Fibroblast of lung (primary cell): ENCODE results near the gene VAMP1. TPM values are rescaled to one million over a fixed set of nuclear protein-coding genes. Genes with fewer than 3 reads are reported as not detected.

Experiments used
- DNase-seq, 2 donors: peaks; one replicate each; pipeline versions ENCODE4 v3.0.0 to v3.0.0-alpha.2; 2010; ENCODE audit warnings: low read depth in 2 of 2
- H2AFZ ChIP-seq: 2 replicates; pipeline ENCODE4 v1.5.1; 2012; ENCODE audit warnings: low read length, control low read depth, inconsistent platforms
- H3K27ac ChIP-seq: 2 replicates; pipeline ENCODE4 v1.5.1; 2011; ENCODE audit warnings: low read length, control low read depth; ENCODE audit not compliant: insufficient read depth
- H3K27me3 ChIP-seq: 2 replicates; pipeline ENCODE4 v1.5.1; 2011; ENCODE audit warnings: mild to moderate bottlenecking, low read length; ENCODE audit not compliant: control insufficient read depth, insufficient read depth
- H3K36me3 ChIP-seq: 2 replicates; pipeline ENCODE4 v1.5.1; 2011; ENCODE audit warnings: low read length; ENCODE audit not compliant: control insufficient read depth, insufficient read depth
- H3K4me1 ChIP-seq: 2 replicates; pipeline ENCODE4 v1.5.1; 2011; ENCODE audit warnings: low read length; ENCODE audit not compliant: control insufficient read depth, insufficient read depth; ENCODE audit errors: extremely low read depth
- H3K4me2 ChIP-seq: 2 replicates; pipeline ENCODE4 v1.5.1; 2011; ENCODE audit warnings: low read length, control low read depth; ENCODE audit not compliant: insufficient read depth; ENCODE audit errors: extremely low read depth
- H3K4me3 ChIP-seq, 4 experiments: fragments of 200-600 bp in 1 of 4; sonication (generic) in 1 of 4; replicated peaks in 1 of 4; 2 replicates each; pipeline ENCODE4 v1.5.1; 2011 to 2016; ENCODE audit warnings: low read length in 4 of 4, low read depth in 3 of 4, mild to moderate bottlenecking in 3 of 4, control low read depth in 2 of 4, inconsistent platforms in 1 of 4, mixed read lengths in 1 of 4; ENCODE audit not compliant: insufficient read depth in 1 of 4; ENCODE audit errors: control extremely low read depth in 1 of 4
- H3K79me2 ChIP-seq: 2 replicates; pipeline ENCODE4 v1.5.1; 2012; ENCODE audit warnings: mild to moderate bottlenecking, low read length, inconsistent platforms; ENCODE audit not compliant: control insufficient read depth, insufficient read depth
- H3K9ac ChIP-seq: 2 replicates; pipeline ENCODE4 v1.5.1; 2011; ENCODE audit warnings: mild to moderate bottlenecking, low read length, control low read depth; ENCODE audit not compliant: insufficient read depth
- H3K9me3 ChIP-seq: 2 replicates; pipeline ENCODE4 v1.5.1; 2012; ENCODE audit warnings: low read depth, low read length; ENCODE audit not compliant: control insufficient read depth, insufficient read depth
- H4K20me1 ChIP-seq: 2 replicates; pipeline ENCODE4 v1.5.1; 2011; ENCODE audit warnings: low read length; ENCODE audit not compliant: control insufficient read depth, insufficient read depth; ENCODE audit errors: extremely low read depth
- EZH2 ChIP-seq: IDR thresholded peaks from 2 replicates; pipeline ENCODE4 v1.5.1; 2012; ENCODE audit warnings: low read length, control low read depth, mild to moderate bottlenecking; ENCODE audit errors: missing control alignments
- polyA plus RNA-seq, 2 donors: library from polyadenylated mRNA; depleted of rRNA in 1 of 2; stranded (reverse) in 1 of 2; unstranded in 1 of 2; fragments of >200 nt; gene quantifications; 2 replicates each; pipeline ENCODE4 v1.2.1, GENCODE V29; 2011 to 2012; ENCODE audit warnings: missing spikeins in 1 of 2
- total RNA-seq: library from RNA; depleted of rRNA; stranded (reverse); fragments of >200 nt; gene quantifications from 2 replicates; pipeline ENCODE4 v1.2.1, GENCODE V29; 2014
- TF ChIP-seq, protein P1 (sequence below), 2 donors: IDR thresholded peaks in 1 of 2; conservative IDR thresholded peaks in 1 of 2; 1 replicate in 1 of 2; 2 replicates in 1 of 2; pipeline ENCODE4 v1.5.1; 2011 to 2012; ENCODE audit warnings: low read length in 2 of 2, control low read depth in 1 of 2, inconsistent platforms in 1 of 2, low read depth in 1 of 2, mild to moderate bottlenecking in 1 of 2

Gene VAMP1
- total and polyA plus RNA-seq, 2 donors (not counting 1 experiment from before 2014, with no cell fraction given), result 14.9 to 20.3 TPM

DNA sequence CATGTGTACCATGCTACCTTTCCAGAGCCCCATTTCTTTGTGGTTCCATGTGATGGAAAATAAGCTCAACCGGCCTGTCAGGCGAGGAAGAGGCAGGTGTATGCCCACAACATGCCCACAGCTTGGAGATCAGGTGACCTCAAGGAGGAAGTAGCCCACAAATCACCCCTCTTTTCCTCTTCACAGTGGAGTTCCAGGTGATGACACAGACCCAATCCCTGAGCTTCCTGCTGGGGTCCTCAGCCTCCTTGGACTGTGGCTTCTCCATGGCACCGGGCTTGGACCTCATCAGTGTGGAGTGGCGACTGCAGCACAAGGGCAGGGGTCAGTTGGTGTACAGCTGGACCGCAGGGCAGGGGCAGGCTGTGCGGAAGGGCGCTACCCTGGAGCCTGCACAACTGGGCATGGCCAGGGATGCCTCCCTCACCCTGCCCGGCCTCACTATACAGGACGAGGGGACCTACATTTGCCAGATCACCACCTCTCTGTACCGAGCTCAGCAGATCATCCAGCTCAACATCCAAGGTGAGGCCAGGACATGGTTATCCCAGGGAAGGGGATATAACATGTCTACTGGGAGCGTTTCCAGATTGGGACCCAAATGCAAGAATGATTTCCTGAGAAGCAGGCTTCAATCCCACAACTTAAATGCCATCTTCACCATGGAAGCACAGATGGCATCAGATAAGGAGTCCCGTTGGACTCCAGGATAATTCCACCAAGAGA lies 13.1 kb downstream of the VAMP1 start:
- Histone ChIP-seq H3K9me3 (no peaks in the 10 kb centered on the region), H3K9ac (no peak overlapping the region), H2AFZ (no peak overlapping the region), H3K4me3 (no peak overlapping the region), H3K79me2 (no peaks in the 10 kb centered on the region), H3K27ac (no peak overlapping the region), H3K4me1 (peaks cover 2% of the 10 kb centered on the region), H3K27me3 (no peaks in the 10 kb centered on the region), H3K4me2 (no peak overlapping the region), H4K20me1 (no peaks in the 10 kb centered on the region), H3K36me3 (peaks cover 22% of the 10 kb centered on the region)
- no peak for DNase-seq
- TF ChIP-seq, protein P1, sequence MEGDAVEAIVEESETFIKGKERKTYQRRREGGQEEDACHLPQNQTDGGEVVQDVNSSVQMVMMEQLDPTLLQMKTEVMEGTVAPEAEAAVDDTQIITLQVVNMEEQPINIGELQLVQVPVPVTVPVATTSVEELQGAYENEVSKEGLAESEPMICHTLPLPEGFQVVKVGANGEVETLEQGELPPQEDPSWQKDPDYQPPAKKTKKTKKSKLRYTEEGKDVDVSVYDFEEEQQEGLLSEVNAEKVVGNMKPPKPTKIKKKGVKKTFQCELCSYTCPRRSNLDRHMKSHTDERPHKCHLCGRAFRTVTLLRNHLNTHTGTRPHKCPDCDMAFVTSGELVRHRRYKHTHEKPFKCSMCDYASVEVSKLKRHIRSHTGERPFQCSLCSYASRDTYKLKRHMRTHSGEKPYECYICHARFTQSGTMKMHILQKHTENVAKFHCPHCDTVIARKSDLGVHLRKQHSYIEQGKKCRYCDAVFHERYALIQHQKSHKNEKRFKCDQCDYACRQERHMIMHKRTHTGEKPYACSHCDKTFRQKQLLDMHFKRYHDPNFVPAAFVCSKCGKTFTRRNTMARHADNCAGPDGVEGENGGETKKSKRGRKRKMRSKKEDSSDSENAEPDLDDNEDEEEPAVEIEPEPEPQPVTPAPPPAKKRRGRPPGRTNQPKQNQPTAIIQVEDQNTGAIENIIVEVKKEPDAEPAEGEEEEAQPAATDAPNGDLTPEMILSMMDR (conservative IDR thresholded peaks at IDR 0.05 in 1 of 2, IDR thresholded peaks at IDR 0.05 in 1 of 2; ENCODE audit: low read depth in 1 of 2, low read length in 2 of 2), result no peak
- TF ChIP-seq EZH2, result no peak

DNA sequence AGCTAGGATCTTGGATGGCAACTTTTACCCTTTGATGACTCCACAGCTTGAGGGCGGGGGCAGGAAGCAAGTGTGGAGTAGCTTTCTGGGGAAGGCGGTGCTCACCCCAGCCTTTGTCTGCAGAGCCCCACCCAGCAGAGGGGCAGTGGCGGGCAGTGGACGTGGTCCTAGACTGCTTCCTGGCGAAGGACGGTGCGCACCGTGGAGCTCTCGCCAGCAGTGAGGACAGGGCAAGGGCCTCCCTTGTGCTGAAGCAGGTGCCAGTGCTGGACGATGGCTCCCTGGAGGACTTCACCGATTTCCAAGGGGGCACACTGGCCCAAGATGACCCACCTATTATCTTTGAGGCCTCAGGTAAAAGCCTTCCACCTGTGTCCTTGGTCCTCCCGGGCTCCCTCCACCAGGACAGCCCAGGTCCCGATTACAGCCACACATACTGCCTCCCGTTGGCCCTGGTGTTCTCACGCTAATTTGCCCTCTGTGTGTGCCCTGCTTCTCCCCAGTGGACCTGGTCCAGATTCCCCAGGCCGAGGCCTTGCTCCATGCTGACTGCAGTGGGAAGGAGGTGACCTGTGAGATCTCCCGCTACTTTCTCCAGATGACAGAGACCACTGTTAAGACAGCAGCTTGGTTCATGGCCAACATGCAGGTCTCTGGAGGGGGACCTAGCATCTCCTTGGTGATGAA lies 17.4 kb downstream of the VAMP1 start:
- Histone ChIP-seq H2AFZ (no peak overlapping the region), H3K9me3 (no peaks in the 10 kb centered on the region), H3K27ac (peak overlapping the region; percentile 87), H3K4me2 (peak overlapping the region; percentile 100), H3K27me3 (no peaks in the 10 kb centered on the region), H3K79me2 (peaks cover 10% of the 10 kb centered on the region), H4K20me1 (no peaks in the 10 kb centered on the region), H3K36me3 (peaks cover 9% of the 10 kb centered on the region), H3K4me3 (peak overlapping the region in 2 of 4 experiments; percentile 69 to 81), H3K4me1 (peaks cover 12% of the 10 kb centered on the region), H3K9ac (no peak overlapping the region)
- TF ChIP-seq, protein P1 (conservative IDR thresholded peaks at IDR 0.05 in 1 of 2, IDR thresholded peaks at IDR 0.05 in 1 of 2; ENCODE audit: low read depth in 1 of 2, low read length in 2 of 2), result no peak
- TF ChIP-seq EZH2, result no peak
- no peak for DNase-seq

DNA sequence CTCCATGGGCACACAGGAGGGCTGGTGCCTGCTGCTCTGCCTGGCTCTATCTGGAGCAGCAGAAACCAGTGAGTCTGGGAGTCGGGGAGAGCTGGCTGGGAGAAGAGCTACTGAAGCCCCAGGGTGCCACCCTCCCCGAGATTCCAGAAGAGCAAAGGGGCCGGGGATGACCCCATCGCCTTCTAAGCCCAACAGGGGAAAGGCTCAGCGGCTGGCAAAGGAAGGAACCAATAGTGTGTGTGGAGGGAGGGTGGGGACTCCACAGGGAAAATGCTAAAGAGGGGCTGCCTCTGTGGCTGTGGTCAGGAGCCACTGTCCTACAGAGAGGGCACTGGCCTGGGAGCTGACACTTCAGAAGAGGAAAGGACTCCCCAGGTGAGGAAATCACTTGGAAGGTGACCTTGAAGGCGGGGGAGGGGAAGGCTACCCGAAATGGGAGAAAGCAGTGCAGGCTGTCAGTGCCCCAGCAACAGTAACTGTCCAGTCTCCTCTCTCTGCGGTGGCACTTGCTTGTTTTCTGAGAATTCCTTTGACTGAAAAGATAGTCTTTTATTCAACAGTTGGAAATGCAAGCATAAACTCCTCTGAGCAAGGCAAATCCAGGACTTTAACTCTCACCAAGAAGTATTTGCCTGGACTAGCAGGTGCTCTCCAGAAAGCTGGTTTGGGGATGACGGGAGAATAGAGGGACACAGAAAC lies 18.1 kb downstream of the VAMP1 start:
- Histone ChIP-seq H3K4me2 (peak overlapping the region; percentile 100), H3K4me1 (peaks cover 12% of the 10 kb centered on the region), H3K4me3 (peak overlapping the region; percentile 60 to 81 (median 72)), H3K79me2 (peaks cover 10% of the 10 kb centered on the region), H3K9me3 (no peaks in the 10 kb centered on the region), H2AFZ (peak overlapping the region; percentile 77), H3K36me3 (peaks cover 5% of the 10 kb centered on the region), H3K27ac (peak overlapping the region; percentile 87), H3K9ac (peak overlapping the region; percentile 78), H3K27me3 (no peaks in the 10 kb centered on the region), H4K20me1 (no peaks in the 10 kb centered on the region)
- no peak for DNase-seq
- TF ChIP-seq, protein P1 (conservative IDR thresholded peaks at IDR 0.05 in 1 of 2, IDR thresholded peaks at IDR 0.05 in 1 of 2; ENCODE audit: low read depth in 1 of 2, low read length in 2 of 2), result no peak
- no peak for TF ChIP-seq EZH2
